ENCODE data around the gene TAMALIN.

The TAMALIN gene

GRCh38 chr12:52043386-52044212 is 36.9 kb downstream of the TAMALIN start:
- Histone ChIP-seq H3K27me3 (replicated peaks; ENCODE audit: control insufficient read depth, insufficient read depth, low read length, poor library complexity, severe bottlenecking) (no peaks in the 10 kb centered on the region), H3K27ac (ENCODE audit: insufficient read depth, low read length, poor library complexity, severe bottlenecking) (no peak overlapping the region), H3K4me1 (ENCODE audit: control insufficient read depth, insufficient read depth, low read length, poor library complexity, severe bottlenecking) (peaks cover 7% of the 10 kb centered on the region), H3K36me3 (ENCODE audit: control insufficient read depth, insufficient read depth, low read length) (no peaks in the 10 kb centered on the region), H3K9me3 (ENCODE audit: control insufficient read depth, low read length) (no peaks in the 10 kb centered on the region), H3K4me3 (ENCODE audit: insufficient read depth, low read depth, low read length, poor library complexity, severe bottlenecking) (no peak overlapping the region)
- DNase-seq, result no peak

- Histone ChIP-seq H3K4me3 (ENCODE audit: insufficient read depth, low read depth, low read length, poor library complexity, severe bottlenecking) (no peak overlapping the region), H3K9me3 (ENCODE audit: control insufficient read depth, low read length) (no peaks in the 10 kb centered on the region), H3K36me3 (ENCODE audit: control insufficient read depth, insufficient read depth, low read length) (no peaks in the 10 kb centered on the region), H3K27me3 (replicated peaks; ENCODE audit: control insufficient read depth, insufficient read depth, low read length, poor library complexity, severe bottlenecking) (no peaks in the 10 kb centered on the region), H3K27ac (ENCODE audit: insufficient read depth, low read length, poor library complexity, severe bottlenecking) (no peak overlapping the region), H3K4me1 (ENCODE audit: control insufficient read depth, insufficient read depth, low read length, poor library complexity, severe bottlenecking) (peaks cover 7% of the 10 kb centered on the region)
- no peak for DNase-seq
These were observed 37.7 kb downstream of the TAMALIN start for GRCh38 chr12:52044292-52044983.

- Histone ChIP-seq H3K27ac (ENCODE audit: insufficient read depth, low read length, poor library complexity, severe bottlenecking) (no peak overlapping the region), H3K4me1 (ENCODE audit: control insufficient read depth, insufficient read depth, low read length, poor library complexity, severe bottlenecking) (peaks cover 16% of the 10 kb centered on the region), H3K36me3 (ENCODE audit: control insufficient read depth, insufficient read depth, low read length) (no peaks in the 10 kb centered on the region), H3K9me3 (ENCODE audit: control insufficient read depth, low read length) (no peaks in the 10 kb centered on the region), H3K4me3 (ENCODE audit: insufficient read depth, low read depth, low read length, poor library complexity, severe bottlenecking) (no peak overlapping the region), H3K27me3 (replicated peaks; ENCODE audit: control insufficient read depth, insufficient read depth, low read length, poor library complexity, severe bottlenecking) (no peaks in the 10 kb centered on the region)
- DNase-seq, result no peak
These were observed 39.1 kb downstream of the TAMALIN start for GRCh38 chr12:52045794-52046199.

DNA sequence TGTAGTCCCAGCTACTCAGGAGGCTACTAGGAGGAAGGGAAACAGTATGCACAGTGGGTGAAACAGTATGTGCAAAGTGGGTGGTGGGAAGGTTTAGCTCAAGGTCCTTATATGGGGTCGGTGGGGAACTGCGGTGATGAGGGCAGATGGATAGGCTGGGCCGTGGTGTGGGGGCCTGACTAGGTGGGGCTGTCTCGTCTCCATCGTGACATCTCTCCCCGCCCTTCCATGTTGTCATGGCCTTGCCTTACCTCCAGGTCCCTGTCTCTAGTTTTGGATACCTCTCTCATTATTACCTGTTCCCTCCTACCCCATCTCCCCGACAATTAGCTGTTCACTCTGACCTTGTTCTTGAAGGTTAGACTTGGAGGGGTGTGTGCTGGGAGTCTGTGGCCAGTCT is 40.1 kb downstream of the TAMALIN start:
- no peaks in the 10 kb centered on the region for H3K27me3 ChIP-seq (replicated peaks; ENCODE audit: control insufficient read depth, insufficient read depth, low read length, poor library complexity, severe bottlenecking)
- H3K4me1 ChIP-seq (ENCODE audit: control insufficient read depth, insufficient read depth, low read length, poor library complexity, severe bottlenecking), result peaks cover 22% of the 10 kb centered on the region
- no peak overlapping the region for H3K27ac ChIP-seq (ENCODE audit: insufficient read depth, low read length, poor library complexity, severe bottlenecking)
- DNase-seq, result no peak
- H3K4me3 ChIP-seq (ENCODE audit: insufficient read depth, low read depth, low read length, poor library complexity, severe bottlenecking), result no peak overlapping the region
- H3K9me3 ChIP-seq (ENCODE audit: control insufficient read depth, low read length), result no peaks in the 10 kb centered on the region
- H3K36me3 ChIP-seq (ENCODE audit: control insufficient read depth, insufficient read depth, low read length), result no peaks in the 10 kb centered on the region

- H3K27me3 ChIP-seq (replicated peaks; ENCODE audit: control insufficient read depth, insufficient read depth, low read length, poor library complexity, severe bottlenecking), result no peaks in the 10 kb centered on the region
- peaks cover 24% of the 10 kb centered on the region for H3K4me1 ChIP-seq (ENCODE audit: control insufficient read depth, insufficient read depth, low read length, poor library complexity, severe bottlenecking)
- no peak overlapping the region for H3K4me3 ChIP-seq (ENCODE audit: insufficient read depth, low read depth, low read length, poor library complexity, severe bottlenecking)
- no peak overlapping the region for H3K27ac ChIP-seq (ENCODE audit: insufficient read depth, low read length, poor library complexity, severe bottlenecking)
- no peaks in the 10 kb centered on the region for H3K36me3 ChIP-seq (ENCODE audit: control insufficient read depth, insufficient read depth, low read length)
- no peak for DNase-seq
- H3K9me3 ChIP-seq (ENCODE audit: control insufficient read depth, low read length), result no peaks in the 10 kb centered on the region
These were observed 42.5 kb downstream of the TAMALIN start for GRCh38 chr12:52049286-52049685.

DNA sequence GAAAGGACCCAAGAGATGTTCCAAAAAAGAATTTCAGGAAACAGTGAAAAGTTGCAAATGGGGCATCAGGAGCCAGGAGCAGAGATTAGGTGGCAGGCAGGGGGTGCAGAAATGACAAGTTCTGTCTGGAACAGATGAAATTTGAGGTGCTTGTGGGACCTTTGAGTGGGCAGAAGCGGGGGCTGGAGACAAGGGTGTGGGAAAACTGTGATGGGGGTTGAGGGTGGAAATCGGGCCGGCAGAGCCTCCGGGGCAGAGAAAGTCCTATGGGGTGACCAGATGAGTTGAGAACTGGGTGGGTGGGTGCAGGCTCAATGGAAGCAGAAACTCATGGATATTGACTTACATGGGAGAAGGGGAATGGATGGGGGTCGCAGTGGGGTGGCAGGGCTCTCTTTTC is 42.9 kb downstream of the TAMALIN start:
- Histone ChIP-seq H3K4me3 (ENCODE audit: insufficient read depth, low read depth, low read length, poor library complexity, severe bottlenecking) (no peak overlapping the region), H3K4me1 (ENCODE audit: control insufficient read depth, insufficient read depth, low read length, poor library complexity, severe bottlenecking) (peaks cover 24% of the 10 kb centered on the region), H3K27me3 (replicated peaks; ENCODE audit: control insufficient read depth, insufficient read depth, low read length, poor library complexity, severe bottlenecking) (no peaks in the 10 kb centered on the region), H3K36me3 (ENCODE audit: control insufficient read depth, insufficient read depth, low read length) (no peaks in the 10 kb centered on the region), H3K9me3 (ENCODE audit: control insufficient read depth, low read length) (no peaks in the 10 kb centered on the region), H3K27ac (ENCODE audit: insufficient read depth, low read length, poor library complexity, severe bottlenecking) (no peak overlapping the region)
- DNase-seq, result no peak

DNA sequence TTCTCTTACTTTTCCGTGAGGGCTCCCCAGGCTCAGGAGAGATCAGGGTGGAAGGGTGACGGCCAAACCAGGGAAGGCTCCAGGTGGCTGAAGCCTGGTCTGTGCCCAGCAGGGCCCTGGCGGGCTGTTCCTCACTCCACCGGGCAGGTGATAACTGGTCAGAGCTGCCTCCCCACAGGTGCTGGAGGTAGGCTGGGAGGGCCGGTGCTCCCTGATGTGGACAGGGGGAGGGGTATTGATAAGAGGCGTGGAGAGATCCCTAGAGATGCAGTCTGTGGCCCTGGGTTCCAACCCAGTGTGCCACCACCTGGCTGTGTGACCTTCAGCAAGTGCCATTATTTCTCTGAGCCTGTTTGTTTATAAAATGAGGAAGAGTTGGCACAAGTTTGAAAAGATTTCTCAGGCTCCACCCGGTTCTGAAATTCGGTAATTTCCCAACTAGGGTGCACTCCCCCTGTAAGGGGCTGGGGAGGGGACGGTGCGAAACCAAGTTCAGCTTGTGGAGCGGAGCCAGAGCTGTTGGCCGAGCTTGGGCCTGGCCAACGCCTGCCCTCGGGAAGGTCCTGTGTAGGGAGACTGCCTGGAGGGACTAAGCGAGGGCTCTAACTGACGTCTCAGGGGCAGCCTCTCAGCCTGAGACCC is 43.5 kb downstream of the TAMALIN start:
- Histone ChIP-seq H3K27ac (ENCODE audit: insufficient read depth, low read length, poor library complexity, severe bottlenecking) (peak overlapping the region; percentile 93), H3K9me3 (ENCODE audit: control insufficient read depth, low read length) (no peaks in the 10 kb centered on the region), H3K27me3 (replicated peaks; ENCODE audit: control insufficient read depth, insufficient read depth, low read length, poor library complexity, severe bottlenecking) (no peaks in the 10 kb centered on the region), H3K4me1 (ENCODE audit: control insufficient read depth, insufficient read depth, low read length, poor library complexity, severe bottlenecking) (peaks cover 24% of the 10 kb centered on the region), H3K36me3 (ENCODE audit: control insufficient read depth, insufficient read depth, low read length) (no peaks in the 10 kb centered on the region), H3K4me3 (ENCODE audit: insufficient read depth, low read depth, low read length, poor library complexity, severe bottlenecking) (peak overlapping the region; percentile 57)
- no peak for DNase-seq

GRCh38 chr12:52050758-52051541 is 44.2 kb downstream of the TAMALIN start, which contains the start of gene NR4A1:
Gene NR4A1 (plus strand): TSS chr12:52051442. CDS start chr12:52054329, 2,887 bp downstream.
- Histone ChIP-seq H3K9me3 (ENCODE audit: control insufficient read depth, low read length) (no peaks in the 10 kb centered on the region), H3K27me3 (replicated peaks; ENCODE audit: control insufficient read depth, insufficient read depth, low read length, poor library complexity, severe bottlenecking) (no peaks in the 10 kb centered on the region), H3K4me3 (ENCODE audit: insufficient read depth, low read depth, low read length, poor library complexity, severe bottlenecking) (peak within 1 kb of the TSS; percentile 57), H3K27ac (ENCODE audit: insufficient read depth, low read length, poor library complexity, severe bottlenecking) (peak within 1 kb of the TSS; percentile 93), H3K36me3 (ENCODE audit: control insufficient read depth, insufficient read depth, low read length) (no peaks in the 10 kb centered on the region), H3K4me1 (ENCODE audit: control insufficient read depth, insufficient read depth, low read length, poor library complexity, severe bottlenecking) (peaks cover 24% of the 10 kb centered on the region)
- DNase-seq, result peak; percentile 99

DNA sequence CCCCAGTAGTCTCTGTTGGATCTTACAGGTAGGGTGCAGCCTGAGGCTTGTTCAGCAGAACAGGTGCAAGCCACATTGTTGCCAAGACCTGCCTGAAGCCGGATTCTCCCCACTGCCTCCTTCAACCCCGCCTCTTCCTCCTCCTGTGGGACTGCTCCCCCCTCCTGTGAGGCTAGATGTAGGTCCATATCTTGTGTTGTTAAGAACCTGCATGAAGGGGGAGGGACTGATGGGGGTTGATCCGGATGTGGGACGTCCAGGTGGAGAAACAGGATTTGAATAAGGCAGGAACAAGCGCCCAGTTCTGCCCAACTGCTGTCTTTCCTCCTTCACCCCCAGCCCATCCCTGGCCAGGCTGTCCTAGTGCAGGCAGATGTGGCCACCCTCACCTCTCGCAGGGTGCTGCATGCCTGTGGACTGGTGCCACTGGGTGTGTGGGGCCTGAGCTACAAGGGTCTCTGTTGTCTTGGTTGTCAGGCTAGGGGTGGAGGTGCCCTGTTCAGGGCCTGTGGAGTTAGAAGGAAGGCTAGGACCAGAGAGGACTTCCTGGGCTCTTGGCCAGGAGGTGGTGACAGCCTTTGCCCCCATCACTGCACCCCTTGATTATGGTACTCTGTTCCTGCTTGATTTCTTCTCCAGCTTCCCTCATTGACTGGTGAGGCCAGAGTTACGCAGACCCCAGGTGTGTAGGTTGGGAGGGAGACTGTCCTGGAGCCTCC is 45.9 kb downstream of the TAMALIN start:
- Histone ChIP-seq H3K4me3 (ENCODE audit: insufficient read depth, low read depth, low read length, poor library complexity, severe bottlenecking) (no peak overlapping the region), H3K36me3 (ENCODE audit: control insufficient read depth, insufficient read depth, low read length) (no peaks in the 10 kb centered on the region), H3K4me1 (ENCODE audit: control insufficient read depth, insufficient read depth, low read length, poor library complexity, severe bottlenecking) (peaks cover 24% of the 10 kb centered on the region), H3K9me3 (ENCODE audit: control insufficient read depth, low read length) (no peaks in the 10 kb centered on the region), H3K27me3 (replicated peaks; ENCODE audit: control insufficient read depth, insufficient read depth, low read length, poor library complexity, severe bottlenecking) (no peaks in the 10 kb centered on the region), H3K27ac (ENCODE audit: insufficient read depth, low read length, poor library complexity, severe bottlenecking) (peak overlapping the region; percentile 76)
- DNase-seq, result peak in 1 of 3 donors; percentile 16

Measured in effector memory CD4-positive, alpha-beta T cell (primary cell).